Colon (tissue), 2 donors: ENCODE results near the gene NUDT9.
"Not testable (repeated sequence)": the region's sequence is repeated elsewhere in the genome, so short reads cannot be mapped to it uniquely, and the experiment has no call there.

Source experiments
- FAIRE-seq: peaks from 2 replicates; lab custom pipeline; 2012; peaks lifted over from hg19 to GRCh38; lab: Jason Lieb, UNC
- donor health status: control.
- donor health status: control.

Gene NUDT9

GRCh38 chr4:87409420-87409939, 12.9 kb upstream of the NUDT9 start:
- peak; percentile 75 for FAIRE-seq

- FAIRE-seq, result no peak
Observed at GRCh38 chr4:87410157-87410556, 12.2 kb upstream of the NUDT9 start.

GRCh38 chr4:87410679-87411078, 11.7 kb upstream of the NUDT9 start:
- FAIRE-seq, result no peak

- no peak for FAIRE-seq
Observed at GRCh38 chr4:87414816-87415215, 7.6 kb upstream of the NUDT9 start.

GRCh38 chr4:87416965-87417364, 5.4 kb upstream of the NUDT9 start:
- peak; percentile 65 for FAIRE-seq

- FAIRE-seq, result not testable (repeated sequence)
Observed at GRCh38 chr4:87418410-87418809, 4.0 kb upstream of the NUDT9 start.

- no peak for FAIRE-seq
Observed at GRCh38 chr4:87419578-87420249, 2.7 kb upstream of the NUDT9 start.

GRCh38 chr4:87420276-87420830, 2.0 kb upstream of the NUDT9 start:
- FAIRE-seq, result no peak

- no peak for FAIRE-seq
Observed at GRCh38 chr4:87423317-87424098, 1.1 kb downstream of the NUDT9 start.

GRCh38 chr4:87424099-87424543, 1.7 kb downstream of the NUDT9 start:
- FAIRE-seq, result not testable (repeated sequence)

- FAIRE-seq, result no peak
Observed at GRCh38 chr4:87425711-87426110, 3.3 kb downstream of the NUDT9 start.

GRCh38 chr4:87426865-87427517, 4.6 kb downstream of the NUDT9 start:
- FAIRE-seq, result no peak

GRCh38 chr4:87427518-87427868, 5.1 kb downstream of the NUDT9 start:
- FAIRE-seq, result no peak

GRCh38 chr4:87428979-87429378, 6.6 kb downstream of the NUDT9 start:
- FAIRE-seq, result no peak

GRCh38 chr4:87430038-87430437, 7.7 kb downstream of the NUDT9 start:
- no peak for FAIRE-seq

GRCh38 chr4:87433342-87433741, 11.0 kb downstream of the NUDT9 start:
- no peak for FAIRE-seq

- no peak for FAIRE-seq
Observed at GRCh38 chr4:87442889-87443288, 20.5 kb downstream of the NUDT9 start.

- no peak for FAIRE-seq
Observed at GRCh38 chr4:87444741-87445140, 22.4 kb downstream of the NUDT9 start.

GRCh38 chr4:87445964-87446363, 23.6 kb downstream of the NUDT9 start:
- no peak for FAIRE-seq

- not testable (repeated sequence) for FAIRE-seq
Observed at GRCh38 chr4:87446375-87446774, 24.0 kb downstream of the NUDT9 start.

- FAIRE-seq, result no peak
Observed at GRCh38 chr4:87451537-87451936, 29.2 kb downstream of the NUDT9 start.

GRCh38 chr4:87458913-87459312, 36.5 kb downstream of the NUDT9 start:
- FAIRE-seq, result no peak

GRCh38 chr4:87461281-87461700, 38.9 kb downstream of the NUDT9 start:
- FAIRE-seq, result no peak
